Cardiac muscle cell (in vitro differentiated cells and primary cell): ENCODE data around the gene TCL1B. TPM values are rescaled to one million over a fixed set of nuclear protein-coding genes. Genes with fewer than 3 reads are reported as not detected.
"Not testable (repeated sequence)": the region's sequence is repeated elsewhere in the genome, so short reads cannot be mapped to it uniquely, and the experiment has no call there.

Source experiments
- DNase-seq, 2 donors: peaks; one replicate each; pipeline versions ENCODE4 v3.0.0 to v3.0.0-alpha.2; 2010 to 2017; ENCODE audit warnings: low read depth in 1 of 2, low spot score in 1 of 2
- H3K27ac ChIP-seq: fragments of 200-600 bp; sonication (generic); 2 replicates; pipeline ENCODE4 v1.5.1; 2016
- H3K27me3 ChIP-seq: fragments of 200-600 bp; sonication (generic); 2 replicates; pipeline ENCODE4 v1.6.0; 2016; ENCODE audit warnings: control low read depth
- H3K36me3 ChIP-seq: fragments of 200-600 bp; sonication (generic); 2 replicates; pipeline ENCODE4 v1.5.1; 2016; ENCODE audit warnings: control low read depth
- H3K4me1 ChIP-seq: fragments of 200-600 bp; sonication (generic); 2 replicates; pipeline ENCODE4 v1.8.1; 2017; ENCODE audit warnings: low read depth, mild to moderate bottlenecking, mixed run types
- H3K4me3 ChIP-seq: fragments of 200-600 bp; sonication (generic); 2 replicates; pipeline ENCODE4 v1.5.1; 2016; ENCODE audit warnings: mild to moderate bottlenecking
- H3K9me3 ChIP-seq: fragments of 200-600 bp; sonication (generic); 2 replicates; pipeline ENCODE4 v1.5.1; 2017; ENCODE audit warnings: low read depth, mild to moderate bottlenecking, control low read depth
- polyA plus RNA-seq: library from polyadenylated mRNA; unstranded; fragments of >200 nt; fragmentation: Nextera tagmentation; extraction: Ambion mirVana; gene quantifications from 2 replicates; pipeline ENCODE4 v1.2.1, GENCODE V29; 2016
- total RNA-seq: library from RNA; depleted of rRNA; stranded (reverse); fragments of >200 nt; gene quantifications from 2 replicates; pipeline ENCODE4 v1.2.3, GENCODE V29; 2016
- TF ChIP-seq, protein P1 (sequence below): IDR thresholded peaks from 2 replicates; pipeline ENCODE4 v1.5.1; 2012; ENCODE audit warnings: low read depth, mild to moderate bottlenecking, low read length

Gene TCL1B
- total and polyA plus RNA-seq, 2 experiments from 2014 or later, result not detected

DNA sequence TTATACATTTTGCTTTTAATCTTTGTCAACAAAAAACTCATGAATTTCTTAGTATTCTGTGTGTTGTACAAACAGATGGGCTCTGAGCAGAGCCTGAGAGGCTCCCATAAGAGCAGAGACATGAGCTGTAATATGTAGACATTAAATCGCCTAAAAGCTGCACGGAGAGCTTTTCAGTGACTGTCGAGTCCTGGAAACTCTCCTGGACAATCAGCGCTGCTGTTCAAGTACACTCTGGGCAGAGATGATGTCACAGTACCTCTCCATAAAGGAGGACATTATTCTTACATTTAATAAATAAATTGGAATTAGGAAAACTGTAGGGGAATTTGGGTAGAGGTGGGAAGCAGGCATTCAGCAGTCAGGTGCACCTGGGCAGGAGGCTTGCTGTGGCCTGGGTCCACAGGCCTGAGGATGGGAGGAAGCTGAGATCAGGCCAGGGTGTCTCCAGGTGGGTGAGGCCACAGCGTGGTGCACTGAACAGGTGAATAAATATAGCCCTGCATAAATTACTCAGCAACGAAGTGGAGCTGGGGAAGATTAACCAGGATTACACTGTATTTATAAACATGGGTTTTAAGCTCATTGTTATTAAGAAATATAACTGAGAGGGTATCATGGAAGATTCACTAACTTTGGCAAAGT, 41.0 kb downstream of the TCL1B start:
- H3K27ac ChIP-seq, result no peak overlapping the region
- TF ChIP-seq, protein P1, sequence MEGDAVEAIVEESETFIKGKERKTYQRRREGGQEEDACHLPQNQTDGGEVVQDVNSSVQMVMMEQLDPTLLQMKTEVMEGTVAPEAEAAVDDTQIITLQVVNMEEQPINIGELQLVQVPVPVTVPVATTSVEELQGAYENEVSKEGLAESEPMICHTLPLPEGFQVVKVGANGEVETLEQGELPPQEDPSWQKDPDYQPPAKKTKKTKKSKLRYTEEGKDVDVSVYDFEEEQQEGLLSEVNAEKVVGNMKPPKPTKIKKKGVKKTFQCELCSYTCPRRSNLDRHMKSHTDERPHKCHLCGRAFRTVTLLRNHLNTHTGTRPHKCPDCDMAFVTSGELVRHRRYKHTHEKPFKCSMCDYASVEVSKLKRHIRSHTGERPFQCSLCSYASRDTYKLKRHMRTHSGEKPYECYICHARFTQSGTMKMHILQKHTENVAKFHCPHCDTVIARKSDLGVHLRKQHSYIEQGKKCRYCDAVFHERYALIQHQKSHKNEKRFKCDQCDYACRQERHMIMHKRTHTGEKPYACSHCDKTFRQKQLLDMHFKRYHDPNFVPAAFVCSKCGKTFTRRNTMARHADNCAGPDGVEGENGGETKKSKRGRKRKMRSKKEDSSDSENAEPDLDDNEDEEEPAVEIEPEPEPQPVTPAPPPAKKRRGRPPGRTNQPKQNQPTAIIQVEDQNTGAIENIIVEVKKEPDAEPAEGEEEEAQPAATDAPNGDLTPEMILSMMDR, result no peak
- H3K9me3 ChIP-seq, result no peaks in the 10 kb centered on the region
- H3K4me3 ChIP-seq, result no peak overlapping the region
- no peak for DNase-seq
- no peaks in the 10 kb centered on the region for H3K4me1 ChIP-seq
- no peaks in the 10 kb centered on the region for H3K36me3 ChIP-seq
- no peaks in the 10 kb centered on the region for H3K27me3 ChIP-seq

DNA sequence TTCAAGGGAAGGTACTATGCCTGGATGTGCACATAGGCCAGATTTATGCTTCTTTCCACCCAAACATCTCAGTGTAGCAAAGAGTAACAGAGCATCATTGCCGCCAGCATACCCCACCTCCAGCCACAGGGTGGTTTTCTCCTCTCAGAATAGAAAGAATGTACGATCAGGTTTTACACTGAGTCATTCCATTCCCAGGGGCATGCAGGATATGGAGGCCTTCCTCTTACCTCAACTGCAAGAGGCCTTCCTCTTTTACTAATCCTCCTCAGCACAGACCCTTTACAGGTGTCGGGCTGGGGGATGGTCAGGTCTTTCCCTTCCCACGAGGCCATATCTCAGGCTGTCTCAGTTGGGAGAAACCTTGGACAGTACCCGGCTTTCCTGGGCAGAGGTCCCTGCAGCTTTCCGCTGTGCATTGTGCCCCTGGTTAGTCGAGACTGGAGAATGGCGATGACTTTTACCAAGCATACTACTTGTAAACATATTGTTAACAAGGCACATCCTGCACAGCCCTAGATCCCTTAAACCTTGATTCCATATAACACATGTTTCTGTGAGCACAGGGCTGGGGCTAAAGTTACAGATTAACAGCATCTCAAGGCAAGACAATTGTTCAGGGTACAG, 43.3 kb downstream of the TCL1B start:
- DNase-seq, result not testable (repeated sequence)

DNA sequence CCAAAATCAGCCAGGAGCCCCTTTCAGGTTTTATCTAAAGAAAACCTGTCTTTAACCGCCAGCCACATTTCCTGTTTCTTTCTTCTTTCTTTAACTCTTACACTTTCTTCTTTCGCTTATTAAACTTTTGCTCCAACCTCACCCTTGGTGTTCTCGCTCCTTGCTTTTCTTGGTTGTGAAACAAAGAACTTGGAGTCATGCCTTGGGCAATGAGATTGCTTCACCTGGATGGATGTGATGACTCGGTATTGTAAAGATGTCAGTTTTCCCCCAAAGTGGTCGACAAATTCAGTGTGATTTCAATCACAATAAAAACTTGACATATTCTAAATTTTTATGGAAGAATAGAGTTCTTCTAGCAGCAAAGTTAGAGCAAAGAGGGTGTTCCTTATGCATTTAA, 43.9 kb downstream of the TCL1B start:
- DNase-seq, result no peak
- H3K27me3 ChIP-seq, result peaks cover 2% of the 10 kb centered on the region
- H3K27ac ChIP-seq, result no peak overlapping the region
- H3K36me3 ChIP-seq, result no peaks in the 10 kb centered on the region
- TF ChIP-seq, protein P1, result no peak
- H3K9me3 ChIP-seq, result no peaks in the 10 kb centered on the region
- no peaks in the 10 kb centered on the region for H3K4me1 ChIP-seq
- H3K4me3 ChIP-seq, result no peak overlapping the region

More for the DNA sequence above, 43.3 kb downstream of the TCL1B start:
- not testable (repeated sequence) for H3K36me3 ChIP-seq, H3K9me3 ChIP-seq, H3K27ac ChIP-seq, H3K4me1 ChIP-seq, H3K27me3 ChIP-seq, H3K4me3 ChIP-seq

DNA sequence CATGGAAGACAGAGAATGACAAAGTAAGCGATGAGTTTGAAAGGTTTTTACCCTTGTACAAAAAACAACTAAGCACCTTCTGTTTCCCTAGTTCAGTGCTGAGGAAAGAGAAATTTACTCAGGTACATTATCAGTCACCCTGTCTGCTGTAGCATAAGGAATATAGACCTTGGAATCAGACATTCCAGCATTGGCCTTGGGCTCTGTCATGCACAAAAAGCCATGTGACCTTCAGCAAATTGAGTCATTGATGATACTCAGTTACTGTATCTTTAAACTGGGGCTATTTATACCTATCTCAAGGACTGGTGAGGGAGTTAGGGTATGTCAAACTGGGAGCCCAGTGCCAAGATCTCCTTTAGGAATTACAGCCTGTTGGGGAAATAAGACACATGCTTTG, 47.0 kb downstream of the TCL1B start:
- no peak overlapping the region for H3K27ac ChIP-seq
- no peak overlapping the region for H3K4me3 ChIP-seq
- H3K9me3 ChIP-seq, result no peaks in the 10 kb centered on the region
- peaks cover 2% of the 10 kb centered on the region for H3K27me3 ChIP-seq
- TF ChIP-seq, protein P1, result no peak
- DNase-seq, result no peak
- H3K36me3 ChIP-seq, result no peaks in the 10 kb centered on the region
- no peaks in the 10 kb centered on the region for H3K4me1 ChIP-seq

DNA sequence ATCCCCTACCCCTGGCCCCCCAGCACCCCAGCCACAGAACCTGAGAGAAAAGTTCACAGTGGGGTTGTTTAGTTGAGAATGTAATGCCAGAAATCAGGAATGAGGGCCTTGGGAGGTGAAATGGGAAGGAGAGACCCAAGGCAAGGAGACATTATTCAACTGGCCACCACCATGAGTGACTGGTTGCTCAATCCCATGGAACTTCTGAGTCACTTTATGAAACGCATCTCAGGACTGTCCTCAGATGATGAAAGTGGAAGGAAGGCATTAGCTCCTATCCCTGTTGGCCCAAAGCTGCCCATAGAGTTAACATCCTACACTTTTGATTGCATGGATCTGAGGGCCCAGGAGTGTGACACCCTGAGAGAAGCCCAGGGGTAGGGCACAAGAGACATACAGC, 53.1 kb downstream of the TCL1B start:
- Histone ChIP-seq H3K9me3 (no peaks in the 10 kb centered on the region), H3K4me1 (no peaks in the 10 kb centered on the region)
- TF ChIP-seq, protein P1, result no peak

DNA sequence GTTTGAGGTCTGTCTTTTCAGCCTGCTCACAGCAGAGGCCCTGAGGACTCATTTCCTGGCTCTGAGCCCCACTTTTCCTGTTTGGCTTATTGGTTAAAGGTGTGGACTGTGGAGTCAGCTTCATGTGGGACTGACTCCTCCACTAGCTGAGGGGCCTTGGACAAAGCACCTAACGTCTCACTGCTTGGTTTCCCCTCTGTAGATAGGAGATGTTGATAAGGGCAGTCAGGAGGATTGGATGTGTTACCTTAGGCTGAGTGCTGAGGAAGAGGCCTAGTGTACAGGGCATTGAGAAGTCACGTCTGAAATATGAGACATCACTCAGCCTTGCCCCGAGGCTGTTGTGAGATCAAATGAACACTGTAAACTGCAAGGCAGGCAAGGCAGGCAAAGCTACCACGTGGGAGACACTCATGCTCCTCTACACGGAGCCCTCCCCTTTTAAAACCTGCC, 54.8 kb downstream of the TCL1B start:
- Histone ChIP-seq H3K27ac (no peak overlapping the region), H3K9me3 (no peaks in the 10 kb centered on the region), H3K4me3 (no peak overlapping the region), H3K36me3 (no peaks in the 10 kb centered on the region), H3K27me3 (no peaks in the 10 kb centered on the region), H3K4me1 (no peaks in the 10 kb centered on the region)
- peak in 1 of 2 donors; percentile 9 for DNase-seq
- TF ChIP-seq, protein P1, result no peak

More for the DNA sequence above, 53.1 kb downstream of the TCL1B start:
- Histone ChIP-seq H3K27me3 (no peaks in the 10 kb centered on the region), H3K36me3 (no peaks in the 10 kb centered on the region), H3K4me3 (no peak overlapping the region), H3K27ac (no peak overlapping the region)
- DNase-seq, result no peak
